MCF 10A (cell line): ENCODE measurements around the gene ANKRD12. TPM values are rescaled to one million over a fixed set of nuclear protein-coding genes. Genes with fewer than 3 reads are reported as not detected.
A peak's percentile ranks its signal among the peaks of the same experiment; 100 is the strongest.

Source experiments
- BruUV-seq: library from RNA; stranded (reverse); fragments of 400-500 nt; replicated peaks from 2 replicates; lab custom pipeline; 2021; lab: Mats Ljungman, UMichigan
- CTCF ChIA-PET: fragments of 300-600 bp; sonication (Branson Sonifier 250); formaldehyde crosslinking; extraction: SDS; loops from one replicate; lab custom pipeline; 2021; ENCODE audit warnings: antibody characterized with exemption, inconsistent platforms; lab: Yijun Ruan, JAX
- POLR2A ChIA-PET: fragments of 300-600, 350-650 bp; sonication (Branson Sonifier 250); formaldehyde crosslinking; extraction: SDS; loops from one replicate; lab custom pipeline; 2020; ENCODE audit warnings: antibody characterized with exemption, inconsistent platforms; lab: Yijun Ruan, JAX
- DNase-seq: peaks from one replicate; pipeline ENCODE4 v3.0.0-alpha.2; 2018; ENCODE audit not compliant: unreplicated experiment
- H3K27ac Mint-ChIP-seq: one replicate; pipeline ENCODE4 v1.8.0; 2022; ENCODE audit warnings: mild to moderate bottlenecking, low read depth, mixed read lengths; ENCODE audit not compliant: unreplicated experiment
- H3K27me3 Mint-ChIP-seq: one replicate; pipeline ENCODE4 v1.8.0; 2022; ENCODE audit warnings: mixed read lengths; ENCODE audit not compliant: insufficient read depth, unreplicated experiment
- H3K36me3 Mint-ChIP-seq: one replicate; pipeline ENCODE4 v1.8.0; 2022; ENCODE audit warnings: mild to moderate bottlenecking, moderate library complexity, mixed read lengths; ENCODE audit not compliant: insufficient read depth, unreplicated experiment
- H3K4me1 Mint-ChIP-seq: one replicate; pipeline ENCODE4 v1.8.0; 2022; ENCODE audit warnings: mixed read lengths; ENCODE audit not compliant: insufficient read depth, unreplicated experiment
- H3K4me3 Mint-ChIP-seq: one replicate; pipeline ENCODE4 v1.8.0; 2022; ENCODE audit warnings: mild to moderate bottlenecking, moderate library complexity, mixed read lengths; ENCODE audit not compliant: unreplicated experiment
- H3K9me3 Mint-ChIP-seq: one replicate; pipeline ENCODE4 v1.8.0; 2022; ENCODE audit warnings: mixed read lengths; ENCODE audit not compliant: unreplicated experiment
- CTCF ChIP-seq: fragments of 200-600 bp; IDR thresholded peaks from one replicate; pipeline ENCODE4 v1.8.0; 2022; ENCODE audit warnings: antibody characterized with exemption, mild to moderate bottlenecking; ENCODE audit not compliant: unreplicated experiment
- intact Hi-C: fragments of 100-400 bp; cut with micrococcal nuclease; formaldehyde crosslinking; loops from 2 replicates; pipeline ENCODE4 v1.14.1; 2022
- total RNA-seq: library from RNA; stranded (reverse); gene quantifications from 2 replicates; pipeline ENCODE4 v1.2.3, GENCODE V29; 2022

Gene ANKRD12
- total RNA-seq, 1 experiment from 2014 or later = 25.3 TPM

- TF ChIP-seq CTCF = no peak
These were observed 145.2 kb downstream of the ANKRD12 start for GRCh38 chr18:9281780-9282179.

GRCh38 chr18:9283791-9284190 is 147.2 kb downstream of the ANKRD12 start:
- POLR2A ChIA-PET = no interaction called here
- CTCF ChIA-PET = no interaction called here
- H3K4me1 Mint-ChIP-seq = no peaks in the 10 kb centered on the region
- no peak overlapping the region for H3K27ac Mint-ChIP-seq
- no peak for DNase-seq
- H3K36me3 Mint-ChIP-seq = peaks cover 25% of the 10 kb centered on the region
- H3K9me3 Mint-ChIP-seq = no peaks in the 10 kb centered on the region
- intact Hi-C loops = no loop called here
- no peak overlapping the region for H3K4me3 Mint-ChIP-seq
- TF ChIP-seq CTCF = no peak
- H3K27me3 Mint-ChIP-seq = no peaks in the 10 kb centered on the region
- BruUV-seq = no TSS peak

More at GRCh38 chr18:9281780-9282179, 145.2 kb downstream of the ANKRD12 start:
- H3K4me1 Mint-ChIP-seq = no peaks in the 10 kb centered on the region
- DNase-seq = no peak
- BruUV-seq = no TSS peak
- no peaks in the 10 kb centered on the region for H3K27me3 Mint-ChIP-seq
- POLR2A ChIA-PET = interaction anchor here (0.6 to 1.8 kb wide), 3 partner anchors 9 to 280 kb away, joined by 3 to 4 read pairs (median 3); no protein-coding TSS in a partner anchor
- H3K36me3 Mint-ChIP-seq = peaks cover 27% of the 10 kb centered on the region
- intact Hi-C loops = no loop called here
- H3K9me3 Mint-ChIP-seq = no peaks in the 10 kb centered on the region
- CTCF ChIA-PET = interaction anchor here (0.7 kb wide), 1 partner anchor 518 kb away, joined by 4 read pairs; no protein-coding TSS in a partner anchor
- no peak overlapping the region for H3K27ac Mint-ChIP-seq
- H3K4me3 Mint-ChIP-seq = no peak overlapping the region

- POLR2A ChIA-PET = no interaction called here
- peaks cover 18% of the 10 kb centered on the region for H3K36me3 Mint-ChIP-seq
- TF ChIP-seq CTCF = no peak
- BruUV-seq = no TSS peak
- H3K27me3 Mint-ChIP-seq = no peaks in the 10 kb centered on the region
- no peak overlapping the region for H3K4me3 Mint-ChIP-seq
- CTCF ChIA-PET = no interaction called here
- intact Hi-C loops = no loop called here
- no peaks in the 10 kb centered on the region for H3K9me3 Mint-ChIP-seq
- H3K4me1 Mint-ChIP-seq = no peaks in the 10 kb centered on the region
- H3K27ac Mint-ChIP-seq = no peak overlapping the region
- no peak for DNase-seq
These were observed 149.0 kb downstream of the ANKRD12 start for GRCh38 chr18:9285604-9286003.

GRCh38 chr18:9287036-9287435 is 150.5 kb downstream of the ANKRD12 start:
- no peak overlapping the region for H3K27ac Mint-ChIP-seq
- TF ChIP-seq CTCF = no peak
- H3K36me3 Mint-ChIP-seq = peaks cover 6% of the 10 kb centered on the region
- ChIA-PET POLR2A (interaction anchor here (1.0 kb wide), 1 partner anchor 10 kb away, joined by 3 read pairs; no protein-coding TSS in a partner anchor), CTCF (no interaction called here)
- peak; percentile 43 for DNase-seq
- H3K9me3 Mint-ChIP-seq = no peaks in the 10 kb centered on the region
- no peak overlapping the region for H3K4me3 Mint-ChIP-seq
- no peaks in the 10 kb centered on the region for H3K27me3 Mint-ChIP-seq
- H3K4me1 Mint-ChIP-seq = no peaks in the 10 kb centered on the region
- BruUV-seq = no TSS peak
- intact Hi-C loops = no loop called here
